Fibroblast of lung (primary cell): ENCODE measurements around the gene SORCS2. TPM values are rescaled to one million over a fixed set of nuclear protein-coding genes. Genes with fewer than 3 reads are reported as not detected.

ENCODE experiments used
- DNase-seq, 2 donors: peaks; one replicate each; pipeline versions ENCODE4 v3.0.0 to v3.0.0-alpha.2; 2010; ENCODE audit warnings: low read depth in 2 of 2
- H2AFZ ChIP-seq: 2 replicates; pipeline ENCODE4 v1.5.1; 2012; ENCODE audit warnings: low read length, control low read depth, inconsistent platforms
- H3K27ac ChIP-seq: 2 replicates; pipeline ENCODE4 v1.5.1; 2011; ENCODE audit warnings: low read length, control low read depth; ENCODE audit not compliant: insufficient read depth
- H3K27me3 ChIP-seq: 2 replicates; pipeline ENCODE4 v1.5.1; 2011; ENCODE audit warnings: mild to moderate bottlenecking, low read length; ENCODE audit not compliant: control insufficient read depth, insufficient read depth
- H3K36me3 ChIP-seq: 2 replicates; pipeline ENCODE4 v1.5.1; 2011; ENCODE audit warnings: low read length; ENCODE audit not compliant: control insufficient read depth, insufficient read depth
- H3K4me1 ChIP-seq: 2 replicates; pipeline ENCODE4 v1.5.1; 2011; ENCODE audit warnings: low read length; ENCODE audit not compliant: control insufficient read depth, insufficient read depth; ENCODE audit errors: extremely low read depth
- H3K4me2 ChIP-seq: 2 replicates; pipeline ENCODE4 v1.5.1; 2011; ENCODE audit warnings: low read length, control low read depth; ENCODE audit not compliant: insufficient read depth; ENCODE audit errors: extremely low read depth
- H3K4me3 ChIP-seq, 4 experiments: fragments of 200-600 bp in 1 of 4; sonication (generic) in 1 of 4; replicated peaks in 1 of 4; 2 replicates each; pipeline ENCODE4 v1.5.1; 2011 to 2016; ENCODE audit warnings: low read length in 4 of 4, low read depth in 3 of 4, mild to moderate bottlenecking in 3 of 4, control low read depth in 2 of 4, inconsistent platforms in 1 of 4, mixed read lengths in 1 of 4; ENCODE audit not compliant: insufficient read depth in 1 of 4; ENCODE audit errors: control extremely low read depth in 1 of 4
- H3K79me2 ChIP-seq: 2 replicates; pipeline ENCODE4 v1.5.1; 2012; ENCODE audit warnings: mild to moderate bottlenecking, low read length, inconsistent platforms; ENCODE audit not compliant: control insufficient read depth, insufficient read depth
- H3K9ac ChIP-seq: 2 replicates; pipeline ENCODE4 v1.5.1; 2011; ENCODE audit warnings: mild to moderate bottlenecking, low read length, control low read depth; ENCODE audit not compliant: insufficient read depth
- H3K9me3 ChIP-seq: 2 replicates; pipeline ENCODE4 v1.5.1; 2012; ENCODE audit warnings: low read depth, low read length; ENCODE audit not compliant: control insufficient read depth, insufficient read depth
- H4K20me1 ChIP-seq: 2 replicates; pipeline ENCODE4 v1.5.1; 2011; ENCODE audit warnings: low read length; ENCODE audit not compliant: control insufficient read depth, insufficient read depth; ENCODE audit errors: extremely low read depth
- EZH2 ChIP-seq: IDR thresholded peaks from 2 replicates; pipeline ENCODE4 v1.5.1; 2012; ENCODE audit warnings: low read length, control low read depth, mild to moderate bottlenecking; ENCODE audit errors: missing control alignments
- polyA plus RNA-seq, 2 donors: library from polyadenylated mRNA; depleted of rRNA in 1 of 2; stranded (reverse) in 1 of 2; unstranded in 1 of 2; fragments of >200 nt; gene quantifications; 2 replicates each; pipeline ENCODE4 v1.2.1, GENCODE V29; 2011 to 2012; ENCODE audit warnings: missing spikeins in 1 of 2
- total RNA-seq: library from RNA; depleted of rRNA; stranded (reverse); fragments of >200 nt; gene quantifications from 2 replicates; pipeline ENCODE4 v1.2.1, GENCODE V29; 2014
- TF ChIP-seq, protein P1 (sequence below), 2 donors: IDR thresholded peaks in 1 of 2; conservative IDR thresholded peaks in 1 of 2; 1 replicate in 1 of 2; 2 replicates in 1 of 2; pipeline ENCODE4 v1.5.1; 2011 to 2012; ENCODE audit warnings: low read length in 2 of 2, control low read depth in 1 of 2, inconsistent platforms in 1 of 2, low read depth in 1 of 2, mild to moderate bottlenecking in 1 of 2

The SORCS2 gene
- total and polyA plus RNA-seq, 2 donors (not counting 1 experiment from before 2014, with no cell fraction given), result 0.17 to 0.41 TPM

DNA sequence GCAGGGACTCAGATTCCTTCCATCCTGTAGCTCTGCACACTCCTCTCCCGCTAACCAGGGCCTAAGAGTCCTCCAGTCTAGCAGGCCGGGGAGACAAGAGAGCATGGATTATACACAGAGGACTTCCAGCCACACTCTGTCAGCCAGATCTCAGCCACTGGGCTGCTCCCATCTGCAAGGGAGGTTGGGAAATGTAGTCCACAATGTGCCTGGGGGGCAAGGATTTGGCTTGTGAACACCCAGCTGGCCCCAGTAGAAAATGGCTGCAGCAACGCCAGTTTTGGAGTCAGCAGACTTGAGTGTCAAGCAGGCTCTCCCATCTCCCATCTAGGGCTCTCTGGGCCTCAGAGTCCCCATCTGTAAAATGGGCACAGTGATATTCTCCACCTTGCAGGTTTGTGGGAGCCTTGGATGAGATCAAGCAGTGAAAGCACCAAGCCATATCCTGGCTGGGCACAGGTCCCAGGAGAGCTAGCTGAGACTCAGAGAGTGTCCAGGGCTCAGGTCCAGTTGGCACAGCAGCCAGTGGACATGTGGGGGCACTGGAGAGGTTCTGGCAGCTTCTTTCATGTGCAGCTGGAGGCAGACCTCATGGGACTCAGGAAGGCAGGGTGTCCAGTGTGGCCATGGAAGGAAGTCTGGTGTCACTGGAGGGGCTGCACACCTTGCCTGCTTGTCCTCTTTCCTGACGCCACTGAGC is 227.8 kb downstream of the SORCS2 start:
- no peak overlapping the region for H3K9ac ChIP-seq
- H3K4me3 ChIP-seq, result no peak overlapping the region
- no peaks in the 10 kb centered on the region for H4K20me1 ChIP-seq
- DNase-seq, result no peak
- H3K4me2 ChIP-seq, result no peak overlapping the region
- no peaks in the 10 kb centered on the region for H3K27me3 ChIP-seq
- no peak overlapping the region for H3K27ac ChIP-seq
- H2AFZ ChIP-seq, result no peak overlapping the region
- no peaks in the 10 kb centered on the region for H3K79me2 ChIP-seq
- H3K9me3 ChIP-seq, result no peaks in the 10 kb centered on the region
- TF ChIP-seq EZH2, result no peak
- TF ChIP-seq, protein P1, sequence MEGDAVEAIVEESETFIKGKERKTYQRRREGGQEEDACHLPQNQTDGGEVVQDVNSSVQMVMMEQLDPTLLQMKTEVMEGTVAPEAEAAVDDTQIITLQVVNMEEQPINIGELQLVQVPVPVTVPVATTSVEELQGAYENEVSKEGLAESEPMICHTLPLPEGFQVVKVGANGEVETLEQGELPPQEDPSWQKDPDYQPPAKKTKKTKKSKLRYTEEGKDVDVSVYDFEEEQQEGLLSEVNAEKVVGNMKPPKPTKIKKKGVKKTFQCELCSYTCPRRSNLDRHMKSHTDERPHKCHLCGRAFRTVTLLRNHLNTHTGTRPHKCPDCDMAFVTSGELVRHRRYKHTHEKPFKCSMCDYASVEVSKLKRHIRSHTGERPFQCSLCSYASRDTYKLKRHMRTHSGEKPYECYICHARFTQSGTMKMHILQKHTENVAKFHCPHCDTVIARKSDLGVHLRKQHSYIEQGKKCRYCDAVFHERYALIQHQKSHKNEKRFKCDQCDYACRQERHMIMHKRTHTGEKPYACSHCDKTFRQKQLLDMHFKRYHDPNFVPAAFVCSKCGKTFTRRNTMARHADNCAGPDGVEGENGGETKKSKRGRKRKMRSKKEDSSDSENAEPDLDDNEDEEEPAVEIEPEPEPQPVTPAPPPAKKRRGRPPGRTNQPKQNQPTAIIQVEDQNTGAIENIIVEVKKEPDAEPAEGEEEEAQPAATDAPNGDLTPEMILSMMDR (conservative IDR thresholded peaks at IDR 0.05 in 1 of 2, IDR thresholded peaks at IDR 0.05 in 1 of 2; ENCODE audit: low read depth in 1 of 2, low read length in 2 of 2), result no peak
- no peaks in the 10 kb centered on the region for H3K36me3 ChIP-seq
- H3K4me1 ChIP-seq, result no peaks in the 10 kb centered on the region

DNA sequence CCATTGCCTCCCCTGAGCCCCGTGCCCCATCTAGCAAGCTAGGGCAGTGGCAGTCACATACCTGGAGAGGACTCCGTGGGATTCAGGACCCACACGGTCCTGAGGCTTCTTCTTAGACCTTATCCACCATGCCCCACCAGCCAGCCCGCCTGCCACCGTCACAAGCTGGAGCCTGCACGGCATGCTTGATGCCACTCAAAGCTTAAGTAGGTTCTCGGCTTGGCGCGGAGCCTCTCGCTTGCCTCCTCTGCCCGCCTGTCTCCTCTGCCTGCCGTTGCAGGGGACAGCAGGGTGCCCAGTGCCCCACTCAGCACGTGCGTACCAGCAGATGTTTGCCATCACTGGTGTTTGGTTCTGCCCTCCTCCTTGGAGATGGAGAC is 228.3 kb downstream of the SORCS2 start:
- Histone ChIP-seq H3K9me3 (no peaks in the 10 kb centered on the region), H3K36me3 (no peaks in the 10 kb centered on the region), H4K20me1 (no peaks in the 10 kb centered on the region), H3K27me3 (no peaks in the 10 kb centered on the region), H3K4me2 (no peak overlapping the region), H2AFZ (no peak overlapping the region), H3K9ac (no peak overlapping the region), H3K27ac (no peak overlapping the region), H3K4me1 (no peaks in the 10 kb centered on the region), H3K4me3 (no peak overlapping the region), H3K79me2 (no peaks in the 10 kb centered on the region)
- TF ChIP-seq, protein P1 (conservative IDR thresholded peaks at IDR 0.05 in 1 of 2, IDR thresholded peaks at IDR 0.05 in 1 of 2; ENCODE audit: low read depth in 1 of 2, low read length in 2 of 2), result no peak
- no peak for TF ChIP-seq EZH2
- DNase-seq, result no peak

DNA sequence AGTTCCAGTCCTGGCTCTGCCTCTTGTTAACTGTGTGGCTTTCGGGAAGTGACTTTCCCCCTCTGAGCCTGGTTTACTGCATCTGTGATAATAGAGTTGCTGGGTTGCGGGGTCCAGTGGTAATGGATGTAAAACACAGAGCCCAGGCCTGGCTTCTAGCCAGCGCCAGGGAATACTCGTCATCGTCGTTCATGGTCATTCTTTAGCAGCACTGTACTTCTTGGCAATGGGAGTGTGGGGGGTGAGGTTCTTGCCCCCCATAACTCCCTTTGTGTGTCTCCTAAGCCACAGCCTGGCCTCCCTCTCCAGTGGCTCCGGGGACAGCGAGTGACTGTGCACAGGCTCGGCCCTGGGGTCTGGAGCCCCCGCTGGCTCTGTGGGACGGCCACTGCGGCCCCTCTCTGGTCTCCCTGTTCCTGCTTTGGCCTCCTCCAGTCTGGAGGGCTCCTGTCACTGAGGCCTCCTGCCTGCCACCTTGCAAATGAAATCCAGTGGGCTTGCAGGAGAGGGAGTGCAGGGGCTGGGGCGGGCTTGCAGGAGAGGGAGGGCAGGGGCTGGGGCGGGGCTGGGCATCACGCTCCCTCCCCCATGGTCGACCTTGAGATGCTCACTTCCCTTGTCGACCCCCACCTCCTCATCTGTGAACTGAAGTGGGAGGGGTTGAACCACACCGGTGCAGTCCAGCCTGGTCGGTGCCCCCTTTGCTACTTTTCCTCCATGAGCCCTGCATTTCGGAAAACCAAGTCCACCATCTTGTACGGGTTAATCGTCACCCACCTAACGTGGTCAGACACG is 229.2 kb downstream of the SORCS2 start:
- no peak overlapping the region for H3K27ac ChIP-seq
- H4K20me1 ChIP-seq, result no peaks in the 10 kb centered on the region
- H3K4me1 ChIP-seq, result no peaks in the 10 kb centered on the region
- DNase-seq, result no peak
- no peak overlapping the region for H3K4me2 ChIP-seq
- H3K79me2 ChIP-seq, result no peaks in the 10 kb centered on the region
- no peak overlapping the region for H2AFZ ChIP-seq
- H3K9me3 ChIP-seq, result no peaks in the 10 kb centered on the region
- H3K36me3 ChIP-seq, result no peaks in the 10 kb centered on the region
- H3K9ac ChIP-seq, result no peak overlapping the region
- no peak for TF ChIP-seq EZH2
- TF ChIP-seq, protein P1 (conservative IDR thresholded peaks at IDR 0.05 in 1 of 2, IDR thresholded peaks at IDR 0.05 in 1 of 2; ENCODE audit: low read depth in 1 of 2, low read length in 2 of 2), result no peak
- H3K4me3 ChIP-seq, result no peak overlapping the region
- H3K27me3 ChIP-seq, result no peaks in the 10 kb centered on the region
